Hippocampal formation (tissue), 2 donors: Measurements from ENCODE around the gene THAP4.

Experiments
- DNase-seq, 2 donors: peaks; one replicate each; lab custom pipeline; 2025; lab: John Stamatoyannopoulos, UW

THAP4 gene

DNA sequence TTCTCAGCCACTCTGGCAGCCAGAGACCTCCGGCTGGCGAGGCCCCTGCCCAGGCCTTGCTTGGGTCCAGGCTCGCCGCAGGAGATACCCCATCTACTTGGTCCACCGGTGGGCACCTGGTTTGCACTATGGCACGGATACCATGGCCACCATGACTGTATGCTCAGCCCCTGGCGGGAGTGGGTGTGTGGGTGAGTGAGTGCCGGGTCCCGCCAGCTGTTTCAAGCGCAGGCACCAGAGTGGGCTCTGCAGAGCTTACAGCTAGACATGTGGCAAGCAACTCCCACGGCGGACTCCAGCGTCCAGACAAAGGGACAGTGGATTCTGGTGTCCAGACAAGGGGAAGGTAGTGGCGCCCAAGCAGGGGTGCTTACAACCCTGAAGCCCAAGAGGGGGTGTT lies 2.0 kb upstream of the THAP4 start:
- DNase-seq: no peak

DNA sequence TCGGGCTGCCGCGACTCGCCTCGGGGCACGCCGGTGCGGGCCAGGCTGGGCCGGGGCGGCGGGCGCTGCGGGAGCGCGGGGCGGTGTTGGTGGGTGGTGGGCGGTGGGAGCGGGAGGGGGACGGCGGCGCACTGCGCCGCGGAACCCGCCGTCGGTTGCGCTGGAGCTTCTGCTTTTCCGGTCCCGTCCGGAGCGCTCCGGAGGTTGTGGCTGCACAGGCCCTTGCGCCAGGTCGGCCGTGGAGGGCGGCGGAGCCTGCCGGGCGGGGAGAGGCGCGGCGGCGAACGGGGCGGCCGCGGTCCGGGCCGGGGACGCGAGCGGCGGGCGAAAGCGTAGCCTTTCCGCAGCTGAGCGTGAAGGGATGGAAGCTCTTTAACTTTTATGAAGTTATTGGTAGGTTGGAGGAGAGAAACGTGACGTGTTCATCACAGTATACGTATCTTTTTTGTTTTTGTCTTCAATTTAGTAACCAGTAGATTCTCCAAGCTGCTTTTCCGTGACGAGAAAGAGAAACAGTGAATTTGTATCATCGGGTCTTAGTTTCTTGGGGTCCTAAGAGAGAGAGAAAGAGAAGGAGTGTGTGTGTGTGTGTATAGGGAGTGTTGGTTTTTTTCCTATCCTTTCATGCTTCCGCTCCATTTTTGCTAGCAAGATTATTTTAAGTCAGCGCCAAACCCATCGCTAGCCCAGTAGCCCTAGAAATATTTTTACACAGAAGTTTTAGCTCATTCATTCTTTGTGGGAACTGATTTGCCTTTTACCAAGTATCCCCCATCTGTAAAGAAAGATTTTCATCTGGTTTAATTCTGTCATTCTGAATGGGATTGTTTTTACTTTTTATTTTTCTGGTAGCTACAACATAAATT lies 1.1 kb upstream of the THAP4 start:
- no peak for DNase-seq

DNA sequence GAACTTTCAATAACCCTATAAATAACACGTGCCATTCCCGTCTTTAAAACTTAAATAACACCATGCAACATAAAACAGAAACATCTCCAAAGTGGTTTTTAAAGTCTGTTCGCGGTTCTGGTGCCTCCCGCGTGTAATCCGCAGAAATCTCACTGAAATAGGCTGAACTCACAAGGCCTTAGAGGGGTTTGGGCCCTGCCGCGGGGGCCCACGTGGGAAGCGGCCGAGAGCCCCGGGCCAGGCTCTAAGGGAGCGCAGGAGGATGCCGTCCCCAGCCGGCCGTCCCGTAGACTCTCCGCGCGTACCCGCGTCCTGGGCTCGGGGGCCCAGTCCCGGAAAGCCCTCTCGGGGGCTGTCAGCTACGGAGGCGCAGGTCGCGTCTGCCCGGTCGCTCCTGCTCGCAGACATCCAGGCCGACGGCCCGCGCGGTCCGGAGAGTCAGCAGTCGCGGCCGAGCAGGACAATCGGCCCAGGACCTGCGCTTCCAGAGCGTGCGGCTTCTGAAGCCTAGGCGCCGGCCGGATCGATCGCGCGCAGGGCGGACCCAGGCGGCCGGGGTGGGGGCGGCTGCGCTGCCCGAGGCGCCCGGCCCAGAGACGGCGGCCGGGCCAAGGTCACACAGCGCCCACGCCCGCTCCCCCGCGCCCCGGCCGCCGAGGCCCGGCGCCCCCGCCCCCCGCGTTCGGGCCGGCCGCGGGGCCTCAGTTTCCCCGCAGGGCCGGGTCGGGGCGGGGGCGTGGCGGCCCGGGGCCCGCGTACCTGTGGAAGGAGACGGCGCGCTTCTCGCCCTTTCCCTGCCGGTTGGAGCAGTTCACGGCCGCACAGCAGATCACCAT lies 558 bp downstream of the THAP4 start:
- no peak for DNase-seq

DNA sequence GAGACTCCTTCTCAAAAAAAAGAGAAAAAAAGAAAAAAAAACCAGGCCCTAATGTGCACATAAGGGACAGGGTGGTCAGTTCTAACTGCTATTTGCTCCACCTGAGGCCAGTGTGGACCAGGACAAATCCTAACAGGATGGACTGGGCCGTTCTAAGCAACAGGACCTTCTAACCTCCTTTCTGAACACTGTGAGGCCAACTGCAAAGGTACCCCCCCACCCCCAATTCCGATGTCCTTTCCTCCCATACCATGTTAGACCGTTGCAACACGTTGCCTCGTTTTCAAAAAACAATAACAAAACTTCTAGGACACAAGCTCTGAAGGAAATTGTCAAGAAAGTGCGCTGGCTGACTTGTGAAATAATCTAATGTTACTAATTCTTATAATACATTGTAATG lies 1.2 kb downstream of the THAP4 start:
- no peak for DNase-seq

DNA sequence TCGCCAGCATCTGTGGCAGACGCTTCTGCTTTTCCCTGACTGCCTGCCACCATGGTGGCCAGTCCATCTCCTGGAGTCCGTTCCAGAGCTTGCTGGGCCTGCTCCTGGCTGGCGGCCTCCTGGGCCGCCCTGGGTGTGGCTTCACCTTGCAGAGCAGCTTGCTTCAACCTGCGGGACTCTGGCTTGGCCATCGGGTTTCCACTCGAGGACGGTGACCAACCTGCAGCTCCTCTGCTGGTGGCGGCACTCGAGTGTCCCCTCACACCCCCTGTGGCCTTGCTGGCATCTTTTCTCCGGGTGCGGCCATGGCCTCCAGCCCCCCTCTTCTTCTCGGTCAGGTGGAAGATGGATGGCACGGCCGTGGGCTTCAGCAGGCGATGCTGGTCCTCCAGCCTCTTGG lies 3.4 kb downstream of the THAP4 start:
- no peak for DNase-seq

DNA sequence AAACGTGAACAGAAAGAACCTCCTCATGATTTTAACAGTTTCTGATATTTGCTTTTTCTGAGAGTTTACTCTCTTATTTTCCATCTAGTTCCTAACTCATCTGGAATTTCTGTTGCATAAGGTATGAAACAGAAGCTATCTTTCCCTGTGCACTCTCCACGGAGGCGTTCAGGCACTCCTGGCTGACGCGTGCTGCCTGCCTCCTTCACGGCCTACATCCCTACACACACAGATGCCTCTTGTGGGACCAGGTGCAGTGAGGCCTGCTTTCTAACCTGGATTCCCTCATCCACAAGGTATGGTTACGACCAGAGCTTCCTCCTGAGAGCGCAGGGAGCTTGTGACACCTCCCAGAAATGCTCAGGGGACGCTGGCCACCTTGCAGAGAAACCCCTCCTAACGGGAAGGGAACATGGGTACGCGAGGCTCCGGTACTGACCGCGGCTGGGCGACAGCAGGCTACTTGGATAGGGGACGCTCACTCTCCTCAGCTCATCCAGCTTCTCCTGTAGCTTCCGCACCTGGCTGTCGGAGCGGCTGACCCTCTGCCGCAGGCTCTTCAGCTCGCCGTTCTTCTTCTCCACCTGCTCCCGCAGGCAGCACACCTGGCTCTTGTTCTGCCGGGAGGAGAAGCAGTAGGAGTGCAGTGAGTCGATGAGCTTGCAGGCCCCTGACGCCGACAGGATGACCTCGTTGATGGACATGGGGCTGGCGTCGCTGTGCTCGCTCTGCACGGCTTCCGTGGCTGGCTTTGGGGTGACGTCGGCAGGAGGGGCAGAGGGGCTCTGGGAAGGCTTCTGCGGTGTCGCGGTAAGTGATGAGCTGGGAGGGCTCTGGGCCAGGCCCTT lies 4.3 kb downstream of the THAP4 start:
- no peak for DNase-seq

DNA sequence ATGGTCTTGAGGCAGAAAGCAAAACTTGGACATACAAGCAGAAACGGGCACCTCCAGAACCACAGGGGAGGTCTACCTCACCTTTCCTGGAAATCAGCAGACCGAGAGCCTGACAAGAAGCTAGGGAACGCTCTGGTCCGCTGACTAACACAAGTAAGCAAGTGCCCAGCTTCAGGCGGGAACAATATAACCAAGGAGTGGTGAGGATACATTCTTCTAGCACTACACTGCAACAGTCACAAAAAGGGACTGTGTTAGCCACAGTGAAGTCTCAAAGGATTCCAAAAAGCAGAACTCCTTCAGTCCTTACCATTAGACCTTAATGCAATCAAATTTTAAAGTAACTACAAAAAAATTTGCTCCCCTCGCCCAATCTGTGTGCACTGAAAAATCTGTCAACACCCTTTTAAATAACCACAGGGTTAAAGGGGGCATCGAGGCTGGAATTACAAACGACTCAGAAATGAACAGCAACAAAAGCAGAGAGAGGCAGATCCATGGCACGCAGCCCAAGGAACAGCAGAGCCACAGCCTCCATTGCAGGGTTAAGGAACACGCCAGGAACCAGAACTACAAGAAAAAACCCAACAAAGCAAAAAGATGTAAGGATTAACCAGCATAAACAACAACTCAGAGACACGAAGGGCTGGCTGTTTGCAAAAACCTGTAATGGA lies 7.1 kb downstream of the THAP4 start:
- DNase-seq: no peak

DNA sequence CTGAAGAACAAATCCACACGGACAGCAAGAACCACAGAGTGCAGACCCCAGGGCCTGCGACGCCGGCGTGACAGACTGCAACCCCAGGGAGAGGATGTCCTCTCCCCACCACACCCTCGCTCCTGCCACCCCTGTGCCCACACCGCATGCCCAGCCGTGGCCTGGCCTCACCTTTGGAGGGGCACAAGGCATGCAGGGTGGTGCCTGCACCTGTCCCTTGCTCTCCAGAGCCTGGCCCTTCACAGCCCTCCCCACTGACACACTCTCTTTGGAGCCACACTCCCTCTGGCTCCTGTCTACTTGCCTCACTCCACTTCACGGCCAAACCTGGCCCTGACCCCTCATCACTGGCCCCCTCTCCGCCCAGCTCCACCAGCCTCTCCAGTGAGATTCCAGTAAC lies 9.3 kb downstream of the THAP4 start:
- no peak for DNase-seq

DNA sequence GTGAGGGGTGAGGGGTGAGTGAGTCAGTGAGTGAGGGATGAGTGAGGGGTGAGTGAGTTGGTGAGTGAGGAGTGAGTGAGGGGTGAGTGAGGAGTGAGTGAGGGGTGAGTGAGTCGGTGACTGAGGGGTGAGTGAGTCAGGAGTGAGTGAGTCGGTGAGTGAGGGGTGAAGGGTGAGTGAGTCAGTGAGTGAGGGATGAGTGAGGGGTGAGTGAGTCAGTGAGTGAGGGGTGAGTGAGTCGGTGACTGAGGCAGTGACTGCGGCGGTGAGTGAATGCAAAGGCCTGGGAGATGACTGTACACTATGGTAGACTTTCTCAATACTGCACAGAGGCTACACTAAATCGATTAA lies 16.6 kb downstream of the THAP4 start:
- no peak for DNase-seq

DNA sequence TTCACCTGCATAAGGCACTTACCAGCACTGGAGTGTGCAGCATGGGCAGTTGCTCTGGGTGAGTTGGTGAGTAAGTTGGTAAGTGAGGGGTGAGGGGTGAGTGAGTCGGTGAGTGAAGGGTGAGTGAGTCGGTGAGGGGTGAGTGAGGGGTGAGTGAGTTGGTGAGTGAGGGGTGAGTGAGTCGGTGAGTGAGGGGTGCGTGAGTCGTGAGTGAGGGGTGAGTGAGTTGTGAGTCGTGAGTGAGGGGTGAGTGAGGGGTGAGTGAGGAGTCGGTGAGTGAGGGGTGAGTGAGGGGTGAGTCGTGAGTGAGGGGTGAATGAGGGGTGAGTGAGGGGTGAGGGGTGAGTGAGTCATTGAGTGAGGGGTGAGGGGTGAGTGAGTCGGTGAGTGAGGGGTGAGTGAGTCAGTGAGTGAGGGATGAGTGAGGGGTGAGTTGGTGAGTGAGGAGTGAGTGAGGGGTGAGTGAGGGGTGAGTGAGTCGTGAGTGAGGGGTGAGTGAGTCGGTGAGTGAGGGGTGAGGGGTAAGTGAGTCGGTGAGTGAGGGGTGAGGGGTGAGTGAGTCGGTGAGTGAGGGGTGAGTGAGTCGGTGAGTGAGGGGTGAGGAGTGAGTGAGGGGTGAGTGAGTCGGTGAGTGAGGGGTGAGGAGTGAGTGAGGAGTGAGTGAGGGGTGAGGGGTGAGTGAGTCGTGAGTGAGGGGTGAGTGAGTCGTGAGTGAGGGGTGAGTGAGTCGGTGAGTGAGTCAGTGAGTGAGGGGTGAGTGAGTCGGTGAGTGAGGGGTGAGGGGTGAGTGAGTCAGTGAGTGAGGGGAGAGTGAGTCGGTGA lies 17.1 kb downstream of the THAP4 start:
- no peak for DNase-seq

DNA sequence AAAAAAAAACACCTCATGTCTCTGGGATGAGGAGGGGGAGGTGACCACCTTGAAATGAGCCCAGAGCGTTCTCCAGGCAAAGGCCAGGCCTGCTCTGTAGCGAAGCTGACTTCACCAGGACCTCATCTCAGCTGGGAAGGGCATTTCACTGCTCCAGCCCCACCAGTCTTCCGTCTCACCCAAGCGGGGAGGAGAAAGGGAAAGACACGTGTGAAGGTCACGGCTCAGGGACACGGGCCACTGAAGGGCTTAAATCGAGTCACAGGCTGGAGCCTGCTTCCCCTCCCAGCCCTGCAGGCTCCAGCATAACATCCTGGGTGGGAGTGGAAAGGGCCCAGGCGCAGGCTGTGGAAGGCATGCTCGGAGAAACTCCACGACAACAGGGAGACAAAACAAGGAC lies 18.1 kb downstream of the THAP4 start:
- DNase-seq: no peak

DNA sequence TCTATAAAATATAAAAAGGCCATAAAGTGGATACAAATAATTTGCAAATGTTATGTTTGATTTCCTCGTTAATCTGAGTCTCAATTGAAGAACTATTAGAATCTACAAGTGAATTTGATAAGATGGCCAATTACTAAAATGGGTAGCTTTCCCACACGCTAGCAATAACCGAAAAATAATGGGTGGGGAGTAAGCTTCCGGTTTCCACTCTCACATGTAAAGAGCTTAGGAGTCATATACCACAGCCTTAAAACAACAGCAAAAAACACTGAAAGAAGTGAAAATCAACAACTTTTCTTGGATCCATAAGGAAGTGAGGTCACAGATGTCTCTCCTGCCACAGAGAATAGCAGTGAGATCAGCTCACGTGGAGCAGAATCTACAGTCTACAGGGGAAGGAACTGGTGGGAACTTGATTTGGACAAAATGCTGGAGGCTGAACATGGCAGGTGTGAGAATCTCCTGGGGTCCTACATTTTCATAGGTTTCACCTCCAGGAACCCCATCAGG lies 18.6 kb downstream of the THAP4 start:
- no peak for DNase-seq

DNA sequence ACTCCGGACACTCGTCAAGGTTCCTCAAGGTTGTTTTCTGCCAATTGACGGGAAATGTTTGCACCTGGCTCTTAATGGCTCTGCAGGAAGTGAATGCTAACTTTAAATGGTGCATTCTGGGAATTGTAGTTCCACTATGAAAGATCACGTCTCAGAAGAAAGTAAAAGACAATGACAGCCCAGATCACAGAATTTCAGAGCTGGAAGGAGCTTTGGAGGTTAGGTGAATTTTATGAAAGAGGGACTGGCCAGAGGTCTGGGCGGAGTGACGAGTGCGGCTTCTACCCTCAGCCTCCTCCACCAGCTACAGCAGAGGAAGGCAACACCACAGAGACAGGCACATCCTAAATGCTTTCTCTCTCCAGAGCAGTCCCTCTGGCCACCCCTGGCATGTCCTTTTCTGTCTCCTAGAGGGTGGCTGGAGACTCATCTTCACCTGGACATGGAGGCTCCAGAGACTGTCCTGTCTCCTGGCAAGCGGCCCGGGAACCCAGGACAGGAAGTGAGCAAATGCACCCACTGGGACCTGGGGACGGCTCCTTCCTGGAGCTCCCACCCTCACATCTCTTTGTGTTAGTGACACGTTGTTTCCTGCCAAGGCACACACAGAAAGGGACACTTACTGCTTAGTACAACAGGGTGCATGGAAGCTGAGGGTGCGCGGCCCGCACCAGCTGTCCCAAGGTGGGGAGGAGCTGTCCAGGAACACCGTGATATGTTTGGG lies 19.4 kb downstream of the THAP4 start:
- DNase-seq: no peak

DNA sequence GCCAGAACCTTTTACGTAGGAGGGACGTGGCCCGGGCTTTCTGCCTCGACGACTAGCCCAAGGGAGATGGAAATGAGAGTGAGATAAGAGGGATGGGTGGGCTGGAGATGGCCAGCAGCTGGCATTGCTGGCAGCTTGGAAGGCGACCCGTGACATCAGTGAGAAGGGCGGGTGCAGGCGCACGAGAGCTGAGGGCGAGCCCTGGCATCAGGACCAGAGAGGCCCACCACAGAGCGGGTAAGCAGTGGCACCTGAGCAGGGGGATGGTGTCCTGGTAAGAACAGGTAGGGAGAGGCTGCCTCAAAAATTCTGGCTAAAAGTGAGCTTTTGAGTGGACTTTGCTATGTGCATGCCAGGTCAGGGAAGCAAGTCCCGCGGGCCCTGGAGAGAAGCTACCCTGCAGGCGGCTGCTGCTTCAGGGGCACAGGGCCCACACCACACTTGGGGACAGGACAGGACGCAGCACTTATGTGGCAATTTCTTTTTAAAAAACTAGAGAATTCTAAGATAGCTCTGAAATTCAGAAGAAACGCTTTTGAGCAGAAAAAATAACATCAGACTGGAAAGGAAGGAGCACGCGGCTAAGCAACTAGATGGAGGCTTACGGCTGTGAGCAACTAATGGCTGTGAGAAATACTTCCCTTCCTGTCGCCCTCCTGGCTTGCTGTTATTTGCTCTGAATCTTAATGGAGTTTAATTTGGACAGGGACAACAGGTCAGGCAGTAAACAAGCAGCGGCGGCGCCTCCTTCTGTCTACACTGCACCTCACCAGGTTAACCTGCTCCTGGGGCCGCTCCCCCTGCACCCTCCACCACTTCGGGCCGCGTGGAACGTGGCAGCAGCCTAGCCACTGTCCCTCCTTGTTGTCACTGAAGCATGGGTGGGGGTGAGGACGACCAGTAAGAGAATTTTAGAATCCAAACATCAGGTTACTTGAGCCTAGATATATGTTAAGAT lies 20.5 kb downstream of the THAP4 start:
- DNase-seq: no peak

DNA sequence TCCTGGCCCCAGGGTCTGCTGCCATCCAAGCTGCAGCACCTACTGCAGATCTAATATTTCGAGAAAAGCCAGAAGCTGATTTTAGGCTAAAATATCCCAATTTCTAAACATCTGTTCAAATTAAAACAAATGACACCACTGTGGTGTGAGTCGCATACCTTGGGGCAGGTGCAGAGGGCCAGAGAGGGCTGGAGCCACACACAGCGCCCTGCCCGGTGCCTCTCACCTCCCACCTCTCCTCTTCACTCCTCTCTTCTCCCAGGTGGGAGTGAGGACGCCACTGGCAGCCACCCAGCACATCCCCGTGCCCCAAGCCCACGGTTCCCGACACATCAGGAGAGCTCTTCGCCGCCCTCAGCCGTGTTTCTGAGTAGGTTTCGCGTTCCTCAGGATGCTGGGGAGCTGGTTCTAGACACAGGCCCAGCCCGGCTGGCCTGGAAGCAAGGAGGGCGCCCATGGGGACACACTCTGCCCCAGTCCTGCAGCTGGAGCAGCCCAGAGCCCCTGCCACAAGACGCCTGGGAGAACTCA lies 21.4 kb downstream of the THAP4 start:
- no peak for DNase-seq

DNA sequence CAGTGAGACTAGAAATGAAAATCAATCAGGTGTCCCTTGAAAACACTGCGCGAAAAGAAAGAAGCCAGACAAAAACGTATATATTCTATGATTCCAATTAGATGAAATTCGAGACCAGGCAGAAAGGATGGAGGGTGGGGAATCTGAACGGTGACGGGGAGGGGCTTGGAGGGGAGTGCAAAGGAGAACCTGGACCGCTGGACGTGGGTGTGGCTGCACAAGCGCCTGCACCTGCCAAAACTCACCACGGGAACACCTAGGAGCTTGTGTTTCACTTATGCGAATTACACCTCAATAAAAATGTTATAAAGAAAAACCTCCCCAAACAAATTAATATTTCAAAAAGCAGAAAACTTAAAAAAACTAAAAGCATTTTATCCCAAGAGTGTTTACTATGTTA lies 21.9 kb downstream of the THAP4 start:
- DNase-seq: no peak

DNA sequence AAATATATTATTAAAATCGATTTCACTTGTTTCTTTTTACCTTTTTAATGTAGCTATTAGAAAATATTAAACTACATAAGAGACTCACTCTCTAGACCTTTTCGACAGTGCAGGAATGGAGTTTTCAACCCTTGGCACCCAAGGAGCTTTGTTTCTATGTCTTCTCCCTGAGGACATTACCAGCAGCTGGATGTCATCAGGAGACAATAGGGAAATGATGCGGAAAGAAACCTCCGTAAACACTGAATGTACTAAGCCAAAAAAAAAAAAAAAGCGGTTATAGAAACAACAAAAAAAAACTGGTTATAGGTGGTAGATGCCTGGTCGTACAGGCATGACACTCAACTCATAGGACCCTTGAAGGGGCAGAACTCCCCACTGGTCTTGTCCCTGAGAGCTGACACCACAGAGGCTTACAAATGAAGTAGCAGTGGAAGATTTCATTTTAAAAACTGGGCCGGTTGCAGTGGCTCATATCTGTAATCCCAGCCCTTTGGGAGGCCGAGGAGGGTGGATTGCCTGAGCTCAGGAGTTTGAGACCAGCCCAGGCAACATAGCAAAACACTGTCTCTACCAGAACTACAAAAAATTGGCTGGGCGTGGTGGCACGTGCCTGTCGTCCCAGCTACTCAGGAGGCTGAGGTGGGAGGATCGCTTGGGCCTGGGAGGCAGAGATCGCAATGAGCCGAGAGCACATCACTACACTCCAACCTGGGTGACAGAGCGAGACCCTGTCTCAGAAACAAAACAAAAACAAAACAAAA lies 23.8 kb downstream of the THAP4 start:
- DNase-seq: no peak
